HG03039 (cell line): ENCODE results near the gene ATAD2B.
"Not testable (repeated sequence)": the region's sequence is repeated elsewhere in the genome, so short reads cannot be mapped to it uniquely, and the experiment has no call there.

Experiments used
- ATAC-seq: cut with Tn5 transposase; IDR thresholded peaks from one replicate; pipeline ENCODE4 v1.9.1; 2021; ENCODE audit warnings: mild to moderate bottlenecking, moderate library complexity; ENCODE audit not compliant: unreplicated experiment

The ATAD2B gene

GRCh38 chr2:23926750-23927571, at the start of gene ATAD2B:
Gene ATAD2B (minus strand): TSS chr2:23927123. CDS start chr2:23926770, 353 bp downstream.
- ATAC-seq = peak; percentile 73

GRCh38 chr2:23967846-23968245, 40.9 kb upstream of the ATAD2B start:
- no peak for ATAC-seq

DNA sequence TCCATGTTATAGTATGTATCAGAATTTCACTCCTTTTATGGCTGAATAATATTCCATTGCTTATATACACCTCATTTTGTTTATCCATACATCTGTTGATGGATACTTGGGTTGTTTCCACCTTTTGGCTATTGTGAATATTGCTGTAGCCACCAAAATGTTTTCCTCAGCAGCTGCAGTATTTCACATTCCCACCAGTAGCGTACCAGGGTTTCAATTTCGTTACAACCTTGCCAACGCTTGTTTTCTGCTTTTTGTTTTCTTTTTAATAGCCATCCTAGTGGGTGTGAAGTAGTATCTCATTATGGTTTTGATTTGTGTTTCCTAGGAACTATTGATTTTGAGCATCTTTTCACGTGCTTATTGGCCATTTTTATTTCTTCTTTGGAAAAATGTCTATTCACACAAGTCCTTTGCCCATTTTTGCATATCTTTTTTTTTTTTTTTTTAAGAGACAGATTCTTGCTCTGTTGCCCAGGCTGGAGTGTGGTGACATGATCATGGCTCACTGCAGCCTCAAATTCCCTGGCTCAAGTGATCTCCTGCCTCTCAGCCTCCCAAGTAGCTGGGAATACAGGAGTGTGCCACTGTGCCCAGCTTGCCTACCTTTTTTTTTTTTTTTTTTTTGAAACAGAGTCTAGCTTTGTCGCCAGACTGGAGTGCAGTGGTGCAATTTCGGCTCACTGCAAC, 27.5 kb upstream of the ATAD2B start:
- ATAC-seq = no peak

DNA sequence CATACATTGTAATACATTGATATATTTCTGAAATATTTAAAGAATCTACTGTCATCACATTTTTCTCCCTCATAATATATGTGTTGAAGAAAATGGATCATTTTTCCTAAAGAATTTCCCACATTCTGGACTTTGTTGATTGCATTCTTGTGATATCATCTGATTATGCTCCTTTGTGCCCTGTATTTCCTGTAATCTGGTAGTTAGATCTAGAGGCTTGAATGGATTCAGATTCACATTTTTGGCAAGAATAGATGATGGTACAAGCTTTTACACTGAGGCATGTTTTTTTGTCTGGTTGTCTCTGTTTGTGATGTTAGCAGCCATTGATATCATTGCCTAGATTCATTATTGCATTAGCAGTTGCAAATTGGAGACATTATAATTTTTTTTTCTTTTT, 26.7 kb upstream of the ATAD2B start:
- ATAC-seq = no peak

GRCh38 chr2:23952558-23952957, 25.6 kb upstream of the ATAD2B start:
- ATAC-seq = not testable (repeated sequence)

DNA sequence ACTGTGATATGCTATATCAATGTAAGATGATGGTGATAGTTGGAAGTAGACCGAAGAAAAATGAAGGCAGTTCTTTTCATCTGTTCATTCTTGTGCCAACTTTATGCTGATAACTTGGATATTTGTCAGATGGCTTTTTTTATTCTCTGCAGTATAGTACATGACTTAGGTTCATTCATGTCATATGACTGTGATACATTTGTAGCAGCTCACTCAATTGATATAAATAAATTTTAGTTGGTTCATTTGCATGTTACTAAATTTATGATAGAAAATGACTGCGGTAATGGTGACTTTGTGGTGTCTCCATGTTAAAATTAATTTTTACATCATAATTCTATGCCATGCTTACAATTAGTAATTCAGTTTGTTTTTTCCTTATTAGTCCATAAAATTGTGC, 20.4 kb upstream of the ATAD2B start:
- ATAC-seq = no peak

DNA sequence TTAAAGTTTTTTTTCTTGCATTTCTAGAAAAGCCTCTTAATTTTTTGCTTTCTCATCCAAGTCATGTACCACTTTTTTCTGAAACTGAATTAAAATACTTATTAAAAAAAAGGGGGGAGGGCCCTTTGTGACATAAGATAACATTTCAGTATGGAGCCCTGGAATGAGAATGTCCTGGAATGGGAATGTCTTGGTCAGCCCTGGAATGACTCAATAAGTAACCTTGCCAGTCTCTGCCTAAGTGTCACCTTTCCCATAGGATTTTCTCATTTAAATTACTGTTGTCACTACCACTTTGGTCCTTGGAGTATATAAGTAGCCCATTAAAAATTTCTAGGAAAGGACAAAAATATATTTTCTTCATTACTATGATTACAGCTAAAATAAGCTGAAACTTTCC, 18.1 kb upstream of the ATAD2B start:
- ATAC-seq = no peak

DNA sequence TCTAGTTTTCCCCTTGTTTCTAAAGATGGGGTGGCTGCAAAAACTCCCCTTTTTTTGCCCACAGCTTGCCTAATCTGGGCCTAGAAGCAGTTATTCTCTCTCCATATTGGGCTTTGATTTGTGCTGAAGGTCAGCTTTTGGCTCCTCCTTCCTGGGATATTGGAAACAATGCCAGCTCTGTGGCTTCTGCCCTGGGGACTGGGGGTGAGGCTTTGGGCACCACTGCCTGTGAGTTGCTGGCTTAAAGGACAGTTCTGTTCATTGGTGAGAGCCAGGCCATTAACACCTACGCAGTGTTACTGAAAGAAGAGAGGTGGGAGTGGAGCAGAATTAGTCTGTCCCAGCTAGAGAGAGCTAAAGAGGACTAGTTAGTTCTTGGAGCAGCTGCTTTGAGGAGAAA, 17.6 kb upstream of the ATAD2B start:
- ATAC-seq = no peak

GRCh38 chr2:23943666-23944065, 16.7 kb upstream of the ATAD2B start:
- ATAC-seq = no peak

DNA sequence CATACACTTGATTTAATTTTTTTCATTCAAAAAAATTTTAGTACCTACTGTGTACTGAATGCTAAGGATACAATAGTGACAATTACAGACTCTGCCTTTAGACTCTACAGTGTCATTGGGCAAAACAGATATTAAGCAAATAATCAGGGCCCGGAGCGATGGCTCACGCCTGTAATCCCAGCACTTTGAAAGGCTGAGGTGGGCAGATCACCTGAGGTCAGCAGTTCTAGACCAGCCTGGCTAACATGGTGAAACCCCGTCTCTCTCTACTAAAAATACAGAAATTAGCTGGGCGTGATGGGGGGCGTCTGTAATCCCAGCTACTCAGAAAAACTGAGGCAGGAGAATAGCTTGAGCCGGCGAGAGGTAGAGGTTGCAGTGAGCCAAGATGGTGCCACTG, 14.7 kb upstream of the ATAD2B start:
- no peak for ATAC-seq

DNA sequence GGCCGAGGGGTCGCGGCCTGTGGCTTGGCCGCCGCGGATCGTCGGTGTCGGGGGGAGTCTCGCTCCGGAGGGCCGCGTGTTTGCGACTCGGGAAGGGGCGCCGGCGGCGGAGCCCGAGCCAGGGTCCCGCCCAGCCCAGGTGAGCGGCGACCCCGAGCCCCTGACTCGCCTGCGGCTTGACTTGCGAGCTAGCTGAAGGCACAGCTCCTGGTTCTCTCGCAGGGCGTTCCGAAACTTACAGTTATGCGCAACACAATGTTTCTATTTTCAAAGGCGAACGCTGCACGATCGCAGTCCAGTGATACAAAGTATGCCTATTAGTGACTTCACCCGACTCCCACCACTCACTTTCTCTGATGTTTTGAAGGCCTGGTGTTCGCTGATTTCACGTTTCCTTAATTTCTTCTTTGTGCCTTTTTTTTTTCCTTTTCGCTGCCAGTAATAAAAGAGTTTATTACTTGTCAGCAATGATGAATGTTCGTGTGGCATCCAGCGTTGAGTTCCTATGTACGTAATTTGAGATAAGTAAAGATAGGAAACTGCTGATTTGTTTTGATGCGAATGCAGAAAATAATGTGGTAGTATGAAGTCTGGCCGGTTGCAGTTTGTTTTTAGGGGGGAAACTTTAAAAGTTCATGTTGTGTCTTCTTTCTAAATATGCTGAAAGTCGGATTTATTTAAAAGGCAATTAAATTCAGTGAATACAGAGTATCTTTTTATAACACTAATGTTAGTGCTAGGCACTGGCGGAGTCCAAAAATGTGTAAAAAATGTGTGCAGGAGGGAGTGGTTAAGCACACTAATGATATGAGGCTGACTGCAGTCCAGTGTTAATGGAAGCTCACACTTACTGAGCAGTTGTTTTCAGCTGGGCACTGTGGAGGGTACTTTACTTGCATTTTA, 14.0 kb upstream of the ATAD2B start:
- ATAC-seq = peak; percentile 46

- peak; percentile 69 for ATAC-seq
Observed at GRCh38 chr2:23939987-23940717, 13.2 kb upstream of the ATAD2B start, which contains the start of gene UBXN2A. Gene UBXN2A (plus strand): TSS chr2:23940463. CDS start chr2:23958315, 17,852 bp downstream.

- ATAC-seq = no peak
Observed at GRCh38 chr2:23934259-23934658, 7.3 kb upstream of the ATAD2B start.

- peak; percentile 15 for ATAC-seq
Observed at GRCh38 chr2:23926290-23926749, 603 bp downstream of the ATAD2B start.

DNA sequence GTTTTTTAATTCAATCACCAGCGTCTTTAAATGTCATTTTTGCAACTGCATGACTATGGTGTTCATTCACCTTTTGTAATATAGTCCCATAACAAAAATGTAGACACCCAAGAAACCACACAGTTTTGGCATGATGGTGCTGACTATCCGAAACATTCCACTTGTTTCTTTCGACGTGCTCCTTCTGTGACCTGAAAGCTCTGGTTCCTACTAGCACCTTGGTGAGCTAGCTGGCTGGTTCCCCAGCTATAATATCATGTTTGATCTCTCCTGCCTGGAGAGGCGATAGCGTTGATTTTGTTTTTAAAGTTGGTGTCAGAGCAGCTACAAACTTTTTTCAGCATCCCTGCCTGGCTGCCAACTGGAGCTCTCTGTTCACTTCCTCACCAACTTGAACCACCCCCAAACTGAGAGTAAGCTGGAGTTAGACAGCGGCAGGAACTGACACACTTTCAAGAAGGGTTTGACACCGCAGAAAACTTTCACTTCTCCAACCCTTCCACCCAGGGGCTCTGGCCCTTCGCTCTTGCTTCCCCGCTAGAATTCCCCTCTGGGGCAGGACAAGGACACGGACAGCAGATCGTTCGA, 1.1 kb downstream of the ATAD2B start:
- peak; percentile 40 for ATAC-seq

DNA sequence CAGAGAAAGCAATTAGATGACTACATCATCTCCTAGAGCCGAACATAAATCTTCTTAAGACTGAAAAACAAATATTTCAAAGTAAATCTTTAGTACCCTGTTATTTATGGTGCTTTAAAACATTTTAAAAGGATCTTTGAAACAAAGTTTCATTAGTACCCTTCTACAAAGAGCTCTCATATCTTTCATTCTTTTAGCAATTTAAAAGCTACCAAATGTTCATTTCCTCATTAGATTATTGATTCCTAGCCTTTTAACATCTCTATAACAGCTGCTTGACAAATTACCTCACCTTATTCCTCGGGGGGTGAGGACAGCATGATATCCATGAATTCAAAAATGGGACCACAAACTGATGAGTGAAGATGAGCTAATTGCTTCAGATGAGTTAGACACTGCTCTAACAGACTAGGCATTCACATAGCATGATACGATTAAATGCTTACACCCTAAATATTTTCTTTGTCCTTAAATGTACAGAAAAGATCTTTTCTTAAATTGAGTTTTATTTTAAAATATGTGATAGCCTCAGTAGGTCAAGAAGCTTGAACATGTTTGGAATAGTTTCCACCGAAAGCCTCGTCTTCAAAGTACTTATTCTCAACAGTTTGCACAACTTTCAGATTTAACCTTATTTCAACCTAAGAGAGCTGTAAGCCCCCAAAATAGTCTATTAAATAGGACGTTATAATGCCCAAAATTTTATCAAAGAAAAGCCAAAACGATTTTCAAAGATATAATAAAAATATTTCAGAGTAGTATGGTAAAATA, 2.1 kb downstream of the ATAD2B start:
- no peak for ATAC-seq

DNA sequence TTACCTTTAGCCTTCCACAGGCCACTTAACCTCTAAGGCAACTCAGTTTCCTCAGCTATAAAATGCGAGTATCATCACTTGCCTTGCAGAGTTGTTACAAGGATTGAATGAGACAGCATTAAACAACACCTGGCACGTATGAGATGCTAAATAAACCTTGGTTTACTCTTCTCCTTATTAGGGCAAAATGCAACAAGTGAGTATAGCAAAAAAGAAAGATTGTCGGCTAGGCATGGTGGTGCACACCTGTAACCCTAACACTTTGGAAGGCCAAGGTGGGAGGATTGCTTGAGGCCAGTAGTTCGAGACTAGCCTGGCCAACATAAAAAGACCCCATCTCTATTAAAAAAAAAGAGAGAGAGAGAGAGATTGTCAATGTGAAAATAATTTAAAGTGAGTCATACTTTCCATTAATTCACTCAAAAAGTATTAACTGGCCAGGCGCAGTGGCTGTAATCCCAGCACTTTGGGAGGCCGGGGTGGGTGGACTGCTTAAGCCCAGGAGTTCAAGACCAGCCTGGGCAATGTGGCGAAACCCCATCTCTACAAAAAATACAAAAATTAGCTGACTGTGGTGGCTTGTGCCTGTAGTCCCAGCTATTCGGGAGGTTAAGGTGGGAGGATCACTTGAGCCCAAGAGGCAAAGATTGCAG, 8.0 kb downstream of the ATAD2B start:
- ATAC-seq = no peak

DNA sequence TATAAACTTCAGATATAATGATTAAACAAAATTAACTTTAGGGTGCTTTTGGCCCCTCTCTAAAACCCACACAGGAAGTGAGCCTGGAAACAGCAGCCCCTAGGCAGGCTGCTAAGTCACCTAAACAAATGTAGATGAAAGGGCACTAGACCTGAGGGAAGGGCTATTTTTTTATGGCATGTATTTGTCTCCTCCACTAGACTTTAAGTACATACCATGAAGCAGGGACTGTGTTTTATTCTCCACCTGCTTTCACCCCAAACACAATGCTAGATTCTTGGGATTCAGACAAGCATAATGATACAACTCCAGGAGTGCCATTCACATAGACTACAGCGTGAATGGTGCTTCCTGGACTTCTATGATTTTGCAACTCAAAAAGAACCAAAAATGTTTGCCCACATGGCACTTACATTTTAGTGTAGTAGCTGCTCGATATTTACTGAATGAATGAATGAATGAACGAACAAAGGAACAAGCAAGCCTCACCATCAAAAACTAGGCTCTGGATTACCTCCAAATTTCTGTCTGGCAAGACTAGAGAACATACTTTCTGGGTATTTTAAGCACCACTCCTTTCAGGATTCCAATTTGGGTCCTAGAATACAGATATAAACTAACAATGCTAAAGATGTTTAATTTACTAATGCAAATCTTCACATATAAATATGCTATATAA, 10.1 kb downstream of the ATAD2B start:
- ATAC-seq = no peak
